COR-L47 (cell line): ENCODE measurements around the gene KISS1R.
A peak's percentile ranks its signal among the peaks of the same experiment; 100 is the strongest.

ENCODE experiments used
- DNase-seq: peaks from one replicate; lab custom pipeline; 2025; lab: John Stamatoyannopoulos, UW

The KISS1R gene

DNA sequence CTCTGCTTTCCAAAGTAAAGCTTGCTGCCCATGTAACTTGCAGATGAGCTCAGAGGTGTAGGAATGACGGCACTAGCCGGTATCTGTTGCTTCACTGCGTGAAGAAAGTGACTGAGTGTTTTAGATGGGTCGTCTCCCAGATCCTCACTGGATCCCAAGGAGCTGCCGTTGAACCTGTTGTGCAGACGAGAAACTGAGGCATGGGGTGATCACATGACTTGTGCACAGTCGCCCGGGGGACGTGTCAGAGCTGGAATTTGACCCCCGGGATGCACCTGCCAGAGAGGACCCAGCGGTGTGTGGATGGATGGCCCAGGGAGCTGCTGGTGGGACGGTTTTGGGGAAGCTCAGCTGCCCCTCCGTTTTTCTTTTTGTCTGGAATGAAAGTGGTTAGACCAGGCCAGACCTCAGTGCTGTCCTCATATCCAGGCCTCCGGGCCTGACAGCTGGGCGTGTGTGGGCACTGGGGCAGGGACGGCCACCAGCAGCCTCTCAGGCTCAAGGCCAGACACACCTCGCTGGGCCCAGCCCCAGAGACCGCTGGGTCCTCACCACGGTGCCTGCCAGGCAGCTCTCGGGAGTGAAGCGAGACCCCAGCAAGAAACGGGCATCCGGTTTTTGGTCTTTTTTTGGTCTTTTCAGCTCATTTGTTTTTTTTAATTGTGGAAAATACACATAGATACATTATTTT is 21.2 kb downstream of the KISS1R start:
- no peak for DNase-seq

- no peak for DNase-seq
Observed at GRCh38 chr19:939439-939838, 22.3 kb downstream of the KISS1R start.

DNA sequence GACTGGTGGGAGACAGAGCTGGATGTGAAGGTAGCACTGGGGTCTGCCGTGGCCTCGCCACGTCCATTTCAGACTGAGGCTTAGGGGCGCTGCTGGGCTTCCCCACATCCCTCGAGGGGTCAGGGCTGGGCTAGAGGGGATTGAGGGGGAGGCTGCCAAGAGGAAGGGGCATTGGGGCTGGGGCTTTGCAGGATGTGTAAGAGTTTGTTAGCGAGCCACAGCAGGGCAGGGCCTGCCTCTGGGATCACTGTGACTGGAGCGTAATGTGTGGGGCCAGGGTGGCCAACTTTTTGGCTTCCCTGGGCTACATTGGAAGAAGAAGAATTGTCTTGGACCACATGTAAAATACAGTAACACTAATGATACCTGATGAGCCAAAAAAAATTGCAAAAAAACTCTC is 22.8 kb downstream of the KISS1R start:
- no peak for DNase-seq

DNA sequence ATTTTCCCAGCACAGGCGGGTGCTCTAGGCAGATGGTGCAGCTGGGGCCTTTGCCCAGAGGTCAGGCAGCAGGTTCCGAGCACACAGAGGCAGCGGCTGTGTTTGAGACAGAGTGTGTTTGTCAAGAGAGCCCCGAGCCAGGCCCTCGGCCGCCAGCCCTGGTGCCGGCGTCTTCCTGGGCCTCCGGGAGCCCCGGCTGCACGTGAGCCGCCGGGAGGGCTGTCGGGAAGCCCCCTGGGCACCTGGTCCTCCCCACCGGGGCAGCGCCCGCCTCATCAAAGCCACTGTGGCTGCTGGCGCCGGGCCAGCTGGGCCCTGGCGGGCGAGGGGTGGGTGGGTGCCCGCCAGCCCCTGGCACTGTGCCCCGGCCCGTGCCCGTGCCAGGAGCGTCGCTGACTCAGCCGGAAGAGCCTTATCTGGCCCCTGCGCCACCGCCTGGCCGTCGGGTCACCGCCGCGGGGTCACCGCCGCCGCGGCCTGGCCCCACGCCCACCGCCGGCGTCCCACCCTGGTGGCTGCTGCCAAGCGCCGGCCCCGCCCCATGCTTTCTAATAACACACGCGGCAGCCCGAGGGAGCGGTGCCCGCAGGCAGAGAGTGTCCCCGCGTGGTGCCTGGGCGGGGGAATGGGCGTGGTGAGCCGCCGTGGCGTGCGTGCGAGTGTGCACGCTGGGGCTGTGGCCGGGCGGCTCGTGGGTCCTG is 23.6 kb downstream of the KISS1R start:
- DNase-seq, result peak; percentile 99

GRCh38 chr19:941292-942132 is 24.4 kb downstream of the KISS1R start:
- DNase-seq, result no peak

- no peak for DNase-seq
Observed at GRCh38 chr19:942133-942645, 25.1 kb downstream of the KISS1R start.

- DNase-seq, result no peak
Observed at GRCh38 chr19:943551-944170, 26.5 kb downstream of the KISS1R start.

DNA sequence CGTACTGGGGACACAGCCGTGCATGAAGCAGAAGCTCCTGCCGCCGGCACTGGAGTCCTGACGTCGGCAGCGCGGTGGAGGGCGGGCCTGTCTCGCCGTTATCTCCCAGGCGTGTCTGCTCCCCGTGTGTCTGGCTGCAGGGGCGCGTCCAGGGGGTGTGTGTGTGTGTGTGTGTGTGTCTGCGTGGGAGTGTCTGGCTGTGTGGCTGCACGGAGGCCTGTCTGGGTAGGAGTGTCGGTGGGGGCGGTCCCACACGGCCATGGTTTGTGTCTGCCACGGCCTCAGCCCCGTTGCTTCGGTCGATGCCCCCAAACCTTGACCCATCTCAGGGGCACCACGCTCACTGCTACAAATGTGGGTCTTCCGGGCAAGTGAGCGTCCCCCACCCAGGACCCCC is 27.0 kb downstream of the KISS1R start:
- DNase-seq, result no peak

GRCh38 chr19:944663-945241 is 27.6 kb downstream of the KISS1R start:
- DNase-seq, result peak; percentile 92

- no peak for DNase-seq
Observed at GRCh38 chr19:945401-946252, 28.5 kb downstream of the KISS1R start.

- no peak for DNase-seq
Observed at GRCh38 chr19:947090-947706, 30.1 kb downstream of the KISS1R start.

GRCh38 chr19:947707-948539 is 30.8 kb downstream of the KISS1R start:
- no peak for DNase-seq

- DNase-seq, result no peak
Observed at GRCh38 chr19:948842-949496, 31.8 kb downstream of the KISS1R start.

DNA sequence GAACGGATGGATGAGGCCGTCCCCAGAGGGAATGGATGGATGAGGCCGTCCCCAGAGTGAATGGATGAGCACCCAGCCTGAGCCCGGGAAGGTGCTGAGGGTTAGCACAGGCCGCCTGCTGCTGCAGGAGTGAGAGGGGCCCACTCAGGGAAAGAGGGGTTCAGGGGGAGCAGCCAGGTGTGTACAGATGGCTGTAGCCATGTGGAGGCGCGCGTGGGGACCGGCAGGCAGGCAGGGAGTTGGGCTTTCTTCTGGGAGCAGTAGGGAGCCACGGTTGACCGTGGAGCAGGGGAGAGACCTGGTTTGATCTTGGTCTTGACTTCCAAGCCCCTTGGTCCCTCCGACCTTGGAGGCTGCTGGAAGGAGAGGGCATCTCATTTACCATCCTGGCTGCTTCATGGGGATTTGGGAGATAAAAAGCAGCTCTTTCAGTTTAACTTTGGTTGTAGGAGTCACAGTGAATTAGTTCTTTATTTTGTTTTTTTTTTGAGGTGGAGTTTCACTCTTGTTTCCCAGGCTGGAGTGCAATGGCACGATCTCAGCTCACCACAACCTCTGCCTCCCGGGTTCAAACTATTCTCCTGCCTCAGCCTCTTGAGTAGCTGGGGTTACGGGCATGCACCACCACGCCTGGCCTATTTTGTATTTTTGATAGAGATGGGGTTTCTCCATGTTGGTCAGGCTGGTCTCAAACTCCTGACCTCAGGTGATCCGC is 33.4 kb downstream of the KISS1R start:
- no peak for DNase-seq

DNA sequence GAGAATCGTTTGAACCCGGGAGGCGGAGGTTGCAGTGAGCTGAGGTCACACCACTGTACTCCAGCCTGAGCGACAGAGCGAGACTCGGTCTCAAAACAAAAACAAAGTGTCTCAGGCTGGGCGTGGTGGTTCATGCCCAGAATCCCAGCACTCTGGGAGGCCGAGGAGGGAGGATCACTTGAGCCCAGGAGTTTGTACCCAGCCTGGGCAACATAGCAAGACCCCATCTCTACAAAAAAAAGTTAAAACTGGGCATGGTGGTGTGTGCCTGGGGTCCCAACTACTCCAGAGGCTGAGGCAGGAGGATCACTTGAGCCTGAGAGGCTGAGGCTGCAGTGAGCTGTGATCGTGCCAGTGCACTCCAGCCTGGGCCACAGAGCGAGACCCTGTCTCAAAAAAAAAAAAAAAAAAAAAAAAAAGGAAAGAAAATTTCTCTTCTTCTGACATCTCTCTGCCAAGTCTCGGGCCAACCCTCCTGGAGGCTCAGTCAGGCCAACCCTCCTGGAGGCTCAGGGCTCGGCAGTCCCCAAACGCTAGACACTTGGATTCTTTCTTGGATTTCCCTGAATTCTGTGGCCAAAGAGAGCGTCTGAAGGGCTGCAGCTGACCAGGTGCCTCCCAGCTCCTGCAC is 35.0 kb downstream of the KISS1R start:
- no peak for DNase-seq

- DNase-seq, result no peak
Observed at GRCh38 chr19:952680-953444, 35.7 kb downstream of the KISS1R start.
